A673 (cell line): ENCODE measurements around the gene CFAP61. TPM values are rescaled to one million over a fixed set of nuclear protein-coding genes. Genes with fewer than 3 reads are reported as not detected.

Source experiments
- BruUV-seq: library from RNA; stranded (reverse); fragments of 400-500 nt; replicated peaks from 2 replicates; lab custom pipeline; 2021; lab: Mats Ljungman, UMichigan
- CTCF ChIA-PET: fragments of 300-600 bp; sonication (Branson Sonifier 250); formaldehyde crosslinking; loops from one replicate; lab custom pipeline; 2022; ENCODE audit warnings: antibody characterized with exemption; lab: Charles Lee
- POLR2A ChIA-PET: fragments of 300-600 bp; sonication (Branson Sonifier 250); formaldehyde crosslinking; loops from one replicate; lab custom pipeline; 2022; ENCODE audit warnings: antibody characterized with exemption; ENCODE audit not compliant: low non-redundant PET; lab: Charles Lee
- DNase-seq: peaks from one replicate; pipeline ENCODE4 v3.0.0-alpha.2; 2015; ENCODE audit warnings: low spot score
- H3K27ac ChIP-seq: fragments of 200-600 bp; sonication (generic); 2 replicates; pipeline ENCODE4 v1.5.1; 2016; ENCODE audit warnings: mixed run types, low read depth, mild to moderate bottlenecking, mixed read lengths, antibody characterized with exemption, low read length; ENCODE audit not compliant: poor library complexity, severe bottlenecking
- H3K27me3 ChIP-seq: fragments of 200-600 bp; sonication (generic); replicated peaks from 2 replicates; pipeline ENCODE4 v1.6.1; 2017; ENCODE audit warnings: mixed run types, low read depth, mild to moderate bottlenecking, mixed read lengths, antibody characterized with exemption, low read length; ENCODE audit not compliant: insufficient read depth, poor library complexity
- H3K36me3 ChIP-seq: fragments of 200-600 bp; sonication (generic); 2 replicates; pipeline ENCODE4 v1.6.1; 2016; ENCODE audit warnings: mixed run types, mild to moderate bottlenecking, mixed read lengths, antibody characterized with exemption, low read length; ENCODE audit not compliant: insufficient read depth, poor library complexity, severe bottlenecking
- H3K4me1 ChIP-seq: fragments of 200-600 bp; sonication (generic); 2 replicates; pipeline ENCODE4 v1.6.1; 2017; ENCODE audit warnings: mixed run types, mild to moderate bottlenecking, mixed read lengths, antibody characterized with exemption, low read length; ENCODE audit not compliant: insufficient read depth, poor library complexity, severe bottlenecking
- H3K4me3 ChIP-seq: fragments of 200-600 bp; sonication (generic); 2 replicates; pipeline ENCODE4 v1.5.1; 2016; ENCODE audit warnings: low read depth, mixed run types, mild to moderate bottlenecking, mixed read lengths, low read length; ENCODE audit not compliant: poor library complexity, severe bottlenecking
- H3K9me3 ChIP-seq: fragments of 200-600 bp; sonication (generic); 2 replicates; pipeline ENCODE4 v1.6.1; 2016; ENCODE audit warnings: mixed run types, low read depth, mild to moderate bottlenecking, mixed read lengths, antibody characterized with exemption, low read length; ENCODE audit not compliant: poor library complexity, severe bottlenecking
- CTCF ChIP-seq: fragments of 300-800, 200-600 bp; sonication (generic); conservative IDR thresholded peaks from 2 replicates; pipeline ENCODE4 v1.5.1; 2017; ENCODE audit warnings: low read depth, mild to moderate bottlenecking, antibody characterized with exemption, low read length, moderate library complexity, mixed read lengths
- EZH2 ChIP-seq: fragments of 200-600 bp; sonication (generic); IDR thresholded peaks from 2 replicates; pipeline ENCODE4 v1.6.1; 2017; ENCODE audit warnings: borderline replicate concordance, low read depth, mild to moderate bottlenecking, mixed read lengths, antibody characterized with exemption, low read length; ENCODE audit not compliant: poor library complexity, severe bottlenecking
- intact Hi-C: fragments of 100-400 bp; cut with micrococcal nuclease; formaldehyde crosslinking; loops from one replicate; pipeline ENCODE4 v1.10.0; 2022; ENCODE audit not compliant: unreplicated experiment
- total RNA-seq: library from RNA; stranded (reverse); gene quantifications from 2 replicates; pipeline ENCODE4 v1.2.3, GENCODE V29; 2021

CFAP61 gene
- total RNA-seq, 1 experiment from 2014 or later, result not detected

GRCh38 chr20:20272686-20273085 lies 220.4 kb downstream of the CFAP61 start:
- Histone ChIP-seq H3K4me3 (no peak overlapping the region), H3K36me3 (no peaks in the 10 kb centered on the region), H3K9me3 (no peaks in the 10 kb centered on the region), H3K27ac (no peak overlapping the region), H3K4me1 (no peaks in the 10 kb centered on the region), H3K27me3 (peaks cover 27% of the 10 kb centered on the region)
- no peak for TF ChIP-seq EZH2
- no peak for TF ChIP-seq CTCF
- no peak for DNase-seq
- no TSS peak for BruUV-seq
- intact Hi-C loops, result no loop called here
- ChIA-PET CTCF (no interaction called here), POLR2A (no interaction called here)

GRCh38 chr20:20273286-20273685 lies 221.0 kb downstream of the CFAP61 start:
- DNase-seq, result no peak
- no peak overlapping the region for H3K4me3 ChIP-seq
- TF ChIP-seq EZH2 (no peak), CTCF (no peak)
- POLR2A ChIA-PET, result no interaction called here
- intact Hi-C loops, result no loop called here
- no peaks in the 10 kb centered on the region for H3K9me3 ChIP-seq
- no peaks in the 10 kb centered on the region for H3K4me1 ChIP-seq
- CTCF ChIA-PET, result no interaction called here
- BruUV-seq, result no TSS peak
- peaks cover 33% of the 10 kb centered on the region for H3K27me3 ChIP-seq
- no peak overlapping the region for H3K27ac ChIP-seq
- no peaks in the 10 kb centered on the region for H3K36me3 ChIP-seq

- intact Hi-C loops, result no loop called here
- POLR2A ChIA-PET, result no interaction called here
- no TSS peak for BruUV-seq
Measured at GRCh38 chr20:20274821-20275220, 222.5 kb downstream of the CFAP61 start.

More at GRCh38 chr20:20274821-20275220, 222.5 kb downstream of the CFAP61 start:
- DNase-seq, result no peak
- CTCF ChIA-PET, result no interaction called here
- H3K4me1 ChIP-seq, result no peaks in the 10 kb centered on the region
- H3K9me3 ChIP-seq, result no peaks in the 10 kb centered on the region
- H3K27ac ChIP-seq, result no peak overlapping the region
- H3K4me3 ChIP-seq, result no peak overlapping the region
- no peaks in the 10 kb centered on the region for H3K36me3 ChIP-seq
- H3K27me3 ChIP-seq, result peaks cover 41% of the 10 kb centered on the region
- no peak for TF ChIP-seq CTCF
- TF ChIP-seq EZH2, result no peak
